Gastrocnemius medialis (tissue), 4 donors: ENCODE measurements around the gene FAM219A. TPM values are rescaled to one million over a fixed set of nuclear protein-coding genes. Genes with fewer than 3 reads are reported as not detected.
"Not testable (repeated sequence)": the region's sequence is repeated elsewhere in the genome, so short reads cannot be mapped to it uniquely, and the experiment has no call there.

Source experiments
- ATAC-seq, 2 donors: fragments of 150-250 bp; one replicate each; pipeline ENCODE4 v1.9.1; 2016
- DNase-seq, 2 donors: peaks; one replicate each; pipeline ENCODE4 v3.0.0-alpha.2; 2019
- H3K27ac ChIP-seq, 4 donors: fragments of 200-600 bp; sonication (generic); 1 replicate in 1 of 4; 2 replicates in 3 of 4; pipeline ENCODE4 v1.5.1; 2016 to 2018; ENCODE audit warnings: mild to moderate bottlenecking in 2 of 4, moderate library complexity in 1 of 4
- H3K27me3 ChIP-seq, 3 donors: fragments of 200-600 bp; sonication (generic) in 2 of 3; 1 replicate in 1 of 3; 2 replicates in 2 of 3; pipeline versions ENCODE4 v1.5.1 to v1.6.0; 2016 to 2019; ENCODE audit warnings: mild to moderate bottlenecking in 1 of 3, moderate library complexity in 1 of 3
- H3K36me3 ChIP-seq, 2 donors: fragments of 200-600 bp; sonication (generic) in 1 of 2; one replicate each; pipeline ENCODE4 v1.5.1; 2017 to 2018
- H3K4me1 ChIP-seq, 2 donors: fragments of 200-600 bp; sonication (generic) in 1 of 2; one replicate each; pipeline ENCODE4 v1.5.1; 2016 to 2017; ENCODE audit warnings: mild to moderate bottlenecking in 2 of 2
- H3K4me3 ChIP-seq, 4 donors: fragments of 200-600 bp; sonication (generic) in 3 of 4; 1 replicate in 1 of 4; 2 replicates in 3 of 4; pipeline ENCODE4 v1.5.1; 2016 to 2019; ENCODE audit warnings: mild to moderate bottlenecking in 2 of 4
- H3K9me3 ChIP-seq, 3 donors: fragments of 200-600 bp; sonication (generic) in 2 of 3; 1 replicate in 1 of 3; 2 replicates in 2 of 3; pipeline ENCODE4 v1.5.1; 2016 to 2019
- CTCF ChIP-seq, 5 experiments: fragments of 450-650 bp in 3 of 5; fragments of 200-600 bp in 2 of 5; sonication (generic) in 2 of 5; IDR thresholded peaks in 4 of 5; conservative IDR thresholded peaks in 1 of 5; 1 replicate in 4 of 5; 2 replicates in 1 of 5; pipeline ENCODE4 v1.5.1; 2016 to 2019; ENCODE audit warnings: antibody characterized with exemption in 5 of 5, mild to moderate bottlenecking in 3 of 5, moderate library complexity in 3 of 5
- POLR2A ChIP-seq, 2 donors: fragments of 450-650 bp; IDR thresholded peaks; one replicate each; pipeline ENCODE4 v1.6.1; 2017; ENCODE audit warnings: antibody characterized with exemption in 2 of 2, mild to moderate bottlenecking in 2 of 2, moderate library complexity in 2 of 2
- in situ Hi-C, 4 donors: fragments of 200-750 bp; cut with MboI; loops; one replicate each; pipeline versions ENCODE4 v1.15.0 to v1.8.0; 2017; ENCODE audit warnings: low sequenced_read_pairs in 4 of 4
- intact Hi-C: fragments of 100-400 bp; cut with DNase I; formaldehyde crosslinking; loops from one replicate; pipeline ENCODE4 v1.15.1; 2023; ENCODE audit warnings: low total_unique reads
- total RNA-seq, 4 donors: library from RNA; depleted of rRNA; stranded (reverse); fragments of >200 nt; gene quantifications; one replicate each; pipeline versions ENCODE4 v1.1.0 to v1.2.3, GENCODE V29; 2016

The FAM219A gene
- total RNA-seq, 4 donors from 2014 or later, result 29.5 to 58.4 (median 41.8) TPM

- no peak for TF ChIP-seq POLR2A (IDR thresholded peaks at IDR 0.05)
- TF ChIP-seq CTCF (IDR thresholded peaks at IDR 0.05 in 4 of 5, conservative IDR thresholded peaks at IDR 0.05 in 1 of 5), result peak in 1 of 5 experiments; percentile 13
- in situ Hi-C loops (no loop called here), intact Hi-C loops (no loop called here)
- no peak for DNase-seq
- Histone ChIP-seq H3K4me3 (peak overlapping the region in 3 of 4 donors; percentile 19 to 33 (median 23)), H3K9me3 (no peaks in the 10 kb centered on the region), H3K4me1 (peaks cover 32 to 52% of the 10 kb centered on the region in 2 donors), H3K27me3 (no peaks in the 10 kb centered on the region), H3K36me3 (peaks cover 0 to 27% of the 10 kb centered on the region in 2 donors), H3K27ac (peak overlapping the region in 3 of 4 donors; percentile 51 to 92 (median 60))
- no peak for ATAC-seq
These were observed 87.1 kb downstream of the FAM219A start for GRCh38 chr9:34370970-34371880.

- Histone ChIP-seq H3K36me3 (peaks cover 0 to 27% of the 10 kb centered on the region in 2 donors), H3K4me3 (peak overlapping the region in 3 of 4 donors; percentile 19 to 33 (median 23)), H3K4me1 (peaks cover 28 to 46% of the 10 kb centered on the region in 2 donors), H3K27me3 (no peaks in the 10 kb centered on the region), H3K9me3 (no peaks in the 10 kb centered on the region), H3K27ac (peak overlapping the region; percentile 30 to 92 (median 56))
- intact Hi-C loops (no loop called here), in situ Hi-C loops (no loop called here)
- TF ChIP-seq POLR2A (IDR thresholded peaks at IDR 0.05) (no peak), CTCF (IDR thresholded peaks at IDR 0.05 in 4 of 5, conservative IDR thresholded peaks at IDR 0.05 in 1 of 5) (no peak)
- DNase-seq (no peak), ATAC-seq (no peak)
These were observed 87.9 kb downstream of the FAM219A start for GRCh38 chr9:34370335-34370969.

DNA sequence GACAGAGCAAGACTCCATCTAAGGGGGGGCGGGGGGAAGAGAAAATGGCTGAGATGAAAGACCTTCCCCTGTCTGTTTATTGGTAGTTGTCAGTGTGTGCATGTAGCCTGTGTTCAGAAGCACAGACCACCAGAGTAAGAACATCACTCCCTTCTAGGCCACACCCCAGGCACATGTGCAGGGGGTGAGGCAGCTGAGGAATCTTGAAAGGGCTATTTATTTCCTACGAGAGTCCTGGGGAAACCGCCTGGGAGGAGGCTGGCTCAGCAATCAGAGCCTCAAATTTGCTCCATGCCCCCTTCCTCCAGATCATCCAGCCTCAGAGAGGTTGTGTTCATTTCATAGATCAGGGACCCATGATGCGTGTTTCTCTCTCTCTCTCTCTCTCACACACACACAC is 88.7 kb downstream of the FAM219A start:
- no peak for DNase-seq
- peaks cover 0 to 27% of the 10 kb centered on the region in 2 donors for H3K36me3 ChIP-seq
- ATAC-seq, result peak in 1 of 2 donors; percentile 24
- H3K4me1 ChIP-seq, result peaks cover 30 to 46% of the 10 kb centered on the region in 2 donors
- in situ Hi-C loops (no loop called here), intact Hi-C loops (no loop called here)
- H3K9me3 ChIP-seq, result no peaks in the 10 kb centered on the region
- H3K27ac ChIP-seq, result peak overlapping the region; percentile 30 to 92 (median 56)
- H3K27me3 ChIP-seq, result no peaks in the 10 kb centered on the region
- H3K4me3 ChIP-seq, result no peak overlapping the region
- TF ChIP-seq POLR2A (IDR thresholded peaks at IDR 0.05), result no peak
- no peak for TF ChIP-seq CTCF (IDR thresholded peaks at IDR 0.05 in 4 of 5, conservative IDR thresholded peaks at IDR 0.05 in 1 of 5)

DNA sequence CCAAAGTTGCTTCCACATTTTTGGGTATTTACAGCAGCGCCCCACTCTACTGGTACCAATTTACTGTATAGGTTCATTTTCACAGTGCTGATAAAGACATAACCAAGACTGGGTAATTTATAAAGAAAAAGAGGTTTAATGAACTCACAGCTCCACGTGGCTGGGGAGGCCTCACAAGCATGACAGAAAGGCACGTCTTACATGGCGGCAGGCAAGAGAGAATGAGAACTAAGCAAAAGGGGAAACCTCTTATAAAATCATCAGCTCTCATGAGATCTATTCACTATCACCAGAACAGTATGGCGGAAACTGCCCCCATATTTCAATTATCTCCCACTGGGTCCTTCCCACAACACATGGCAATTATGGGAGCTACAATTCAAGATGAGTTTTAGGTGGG is 89.6 kb downstream of the FAM219A start:
- peaks cover 0 to 27% of the 10 kb centered on the region in 2 donors for H3K36me3 ChIP-seq
- H3K4me3 ChIP-seq, DNase-seq, H3K27me3 ChIP-seq, in situ Hi-C loops, intact Hi-C loops, ATAC-seq, H3K9me3 ChIP-seq: not testable (repeated sequence)
- H3K27ac ChIP-seq, result peak overlapping the region in 2 of 4 donors; percentile 15 to 92
- H3K4me1 ChIP-seq, result peaks cover 34 to 47% of the 10 kb centered on the region in 2 donors

- ATAC-seq, DNase-seq, H3K4me3 ChIP-seq, H3K27me3 ChIP-seq, in situ Hi-C loops, H3K27ac ChIP-seq, intact Hi-C loops, H3K9me3 ChIP-seq: not testable (repeated sequence)
- peaks cover 41 to 49% of the 10 kb centered on the region in 2 donors for H3K4me1 ChIP-seq
- H3K36me3 ChIP-seq, result peaks cover 0 to 27% of the 10 kb centered on the region in 2 donors
These were observed 90.5 kb downstream of the FAM219A start for GRCh38 chr9:34367751-34368410.
